ENCODE measurements around the gene DIRAS1.

DNA sequence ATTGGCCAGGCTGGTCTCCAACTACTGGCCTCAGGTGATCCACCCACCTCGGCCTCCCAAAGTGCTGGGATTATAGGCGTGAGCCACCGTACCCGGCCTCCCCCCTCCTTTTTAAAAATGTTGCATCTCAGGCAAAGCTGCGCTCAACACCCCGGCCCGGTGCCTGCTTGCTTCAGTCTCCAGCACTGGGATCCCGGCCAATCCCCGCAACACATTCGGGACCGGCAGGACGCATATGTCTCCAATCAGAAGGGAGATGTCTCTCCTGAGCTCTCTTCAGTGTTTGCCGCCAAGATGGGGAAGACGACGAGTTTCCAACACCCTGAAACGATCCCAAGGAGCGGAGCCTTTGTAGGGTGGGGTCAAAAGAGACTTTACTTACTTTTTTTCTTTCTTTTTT, 34.8 kb downstream of the DIRAS1 start:
- no peak for TF ChIP-seq JUNB (IDR thresholded peaks at IDR 0.05)
- no peak for TF ChIP-seq MYC (IDR thresholded peaks at IDR 0.05; ENCODE audit: borderline replicate concordance, low read length)
- TF ChIP-seq, protein P1, sequence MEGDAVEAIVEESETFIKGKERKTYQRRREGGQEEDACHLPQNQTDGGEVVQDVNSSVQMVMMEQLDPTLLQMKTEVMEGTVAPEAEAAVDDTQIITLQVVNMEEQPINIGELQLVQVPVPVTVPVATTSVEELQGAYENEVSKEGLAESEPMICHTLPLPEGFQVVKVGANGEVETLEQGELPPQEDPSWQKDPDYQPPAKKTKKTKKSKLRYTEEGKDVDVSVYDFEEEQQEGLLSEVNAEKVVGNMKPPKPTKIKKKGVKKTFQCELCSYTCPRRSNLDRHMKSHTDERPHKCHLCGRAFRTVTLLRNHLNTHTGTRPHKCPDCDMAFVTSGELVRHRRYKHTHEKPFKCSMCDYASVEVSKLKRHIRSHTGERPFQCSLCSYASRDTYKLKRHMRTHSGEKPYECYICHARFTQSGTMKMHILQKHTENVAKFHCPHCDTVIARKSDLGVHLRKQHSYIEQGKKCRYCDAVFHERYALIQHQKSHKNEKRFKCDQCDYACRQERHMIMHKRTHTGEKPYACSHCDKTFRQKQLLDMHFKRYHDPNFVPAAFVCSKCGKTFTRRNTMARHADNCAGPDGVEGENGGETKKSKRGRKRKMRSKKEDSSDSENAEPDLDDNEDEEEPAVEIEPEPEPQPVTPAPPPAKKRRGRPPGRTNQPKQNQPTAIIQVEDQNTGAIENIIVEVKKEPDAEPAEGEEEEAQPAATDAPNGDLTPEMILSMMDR (IDR thresholded peaks at IDR 0.05), result no peak
- TF ChIP-seq EP300 (IDR thresholded peaks at IDR 0.05), result no peak
- no peak for TF ChIP-seq BHLHE40 (IDR thresholded peaks at IDR 0.05; ENCODE audit: low read depth, low read length)
- TF ChIP-seq, protein P2, sequence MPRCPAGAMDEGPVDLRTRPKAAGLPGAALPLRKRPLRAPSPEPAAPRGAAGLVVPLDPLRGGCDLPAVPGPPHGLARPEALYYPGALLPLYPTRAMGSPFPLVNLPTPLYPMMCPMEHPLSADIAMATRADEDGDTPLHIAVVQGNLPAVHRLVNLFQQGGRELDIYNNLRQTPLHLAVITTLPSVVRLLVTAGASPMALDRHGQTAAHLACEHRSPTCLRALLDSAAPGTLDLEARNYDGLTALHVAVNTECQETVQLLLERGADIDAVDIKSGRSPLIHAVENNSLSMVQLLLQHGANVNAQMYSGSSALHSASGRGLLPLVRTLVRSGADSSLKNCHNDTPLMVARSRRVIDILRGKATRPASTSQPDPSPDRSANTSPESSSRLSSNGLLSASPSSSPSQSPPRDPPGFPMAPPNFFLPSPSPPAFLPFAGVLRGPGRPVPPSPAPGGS (IDR thresholded peaks at IDR 0.05), result no peak
- TF ChIP-seq RFX5 (IDR thresholded peaks at IDR 0.05), result no peak
- no peak for TF ChIP-seq POLR2A (IDR thresholded peaks at IDR 0.05; ENCODE audit: low read length)
- TF ChIP-seq, protein P3, sequence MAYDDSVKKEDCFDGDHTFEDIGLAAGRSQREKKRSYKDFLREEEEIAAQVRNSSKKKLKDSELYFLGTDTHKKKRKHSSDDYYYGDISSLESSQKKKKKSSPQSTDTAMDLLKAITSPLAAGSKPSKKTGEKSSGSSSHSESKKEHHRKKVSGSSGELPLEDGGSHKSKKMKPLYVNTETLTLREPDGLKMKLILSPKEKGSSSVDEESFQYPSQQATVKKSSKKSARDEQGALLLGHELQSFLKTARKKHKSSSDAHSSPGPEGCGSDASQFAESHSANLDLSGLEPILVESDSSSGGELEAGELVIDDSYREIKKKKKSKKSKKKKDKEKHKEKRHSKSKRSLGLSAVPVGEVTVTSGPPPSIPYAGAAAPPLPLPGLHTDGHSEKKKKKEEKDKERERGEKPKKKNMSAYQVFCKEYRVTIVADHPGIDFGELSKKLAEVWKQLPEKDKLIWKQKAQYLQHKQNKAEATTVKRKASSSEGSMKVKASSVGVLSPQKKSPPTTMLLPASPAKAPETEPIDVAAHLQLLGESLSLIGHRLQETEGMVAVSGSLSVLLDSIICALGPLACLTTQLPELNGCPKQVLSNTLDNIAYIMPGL (CRISPR knock-in tag; IDR thresholded peaks at IDR 0.05; ENCODE audit: borderline replicate concordance), result no peak
- TF ChIP-seq MAFK (IDR thresholded peaks at IDR 0.05; ENCODE audit: partially characterized antibody), result no peak
- TF ChIP-seq SMC3 (IDR thresholded peaks at IDR 0.05), result no peak
- TF ChIP-seq, protein P4, sequence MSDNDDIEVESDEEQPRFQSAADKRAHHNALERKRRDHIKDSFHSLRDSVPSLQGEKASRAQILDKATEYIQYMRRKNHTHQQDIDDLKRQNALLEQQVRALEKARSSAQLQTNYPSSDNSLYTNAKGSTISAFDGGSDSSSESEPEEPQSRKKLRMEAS (IDR thresholded peaks at IDR 0.05), result no peak

Data from A549 (cell line).